H4 (cell line): ENCODE data around the gene HOXA3. TPM values are rescaled to one million over a fixed set of nuclear protein-coding genes. Genes with fewer than 3 reads are reported as not detected.
A peak's percentile ranks its signal among the peaks of the same experiment; 100 is the strongest.

Source experiments
- DNase-seq: peaks from one replicate; pipeline ENCODE4 v3.0.0-alpha.2; 2015; ENCODE audit warnings: low spot score
- total RNA-seq: library from RNA; depleted of rRNA; stranded (reverse); fragments of >200 nt; shearing (Covaris generic); gene quantifications from 2 replicates; pipeline ENCODE4 v1.2.3, GENCODE V29; 2014

HOXA3 gene
- total RNA-seq, 1 experiment from 2014 or later: 5.5 TPM

DNA sequence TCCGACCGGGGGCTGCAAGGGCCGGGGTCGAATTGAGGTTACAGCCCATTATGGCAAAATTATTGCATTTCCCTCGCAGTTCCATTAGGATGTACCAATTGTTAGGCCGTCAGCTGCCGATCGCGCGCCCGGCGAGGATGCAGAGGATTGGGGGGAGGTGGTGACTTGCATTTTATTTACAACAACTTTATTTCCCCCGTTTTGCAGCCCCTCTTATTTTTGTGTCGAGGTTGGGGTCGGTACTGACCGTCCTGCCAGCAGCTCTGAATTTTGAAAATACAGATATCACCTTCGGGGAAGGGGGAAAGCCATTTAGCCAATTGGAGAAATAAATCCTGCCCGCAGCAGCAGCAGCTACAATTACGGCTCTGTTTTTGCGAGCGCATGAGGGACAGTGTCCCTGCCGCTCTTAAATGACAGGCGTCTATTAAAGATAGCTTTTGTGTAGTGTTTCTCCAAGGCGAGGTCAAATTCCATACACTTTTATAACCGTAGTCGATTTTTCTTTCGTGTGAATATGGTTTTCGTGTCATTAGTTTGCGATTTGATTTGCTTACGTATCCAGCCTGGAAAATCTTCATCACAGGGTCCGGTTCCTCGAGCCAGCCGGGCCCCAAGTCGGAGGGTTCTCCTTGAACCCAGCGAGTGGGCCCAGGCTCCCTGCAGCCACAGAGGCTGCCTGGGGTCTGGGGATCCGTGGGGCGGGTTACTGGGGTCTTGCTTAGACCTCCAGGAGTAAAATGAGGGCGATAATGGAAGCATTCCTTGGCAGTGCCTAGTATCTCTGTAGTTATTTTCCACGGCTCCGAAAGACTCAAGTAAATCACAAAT is 8.2 kb downstream of the HOXA3 start:
- no peak for DNase-seq

DNA sequence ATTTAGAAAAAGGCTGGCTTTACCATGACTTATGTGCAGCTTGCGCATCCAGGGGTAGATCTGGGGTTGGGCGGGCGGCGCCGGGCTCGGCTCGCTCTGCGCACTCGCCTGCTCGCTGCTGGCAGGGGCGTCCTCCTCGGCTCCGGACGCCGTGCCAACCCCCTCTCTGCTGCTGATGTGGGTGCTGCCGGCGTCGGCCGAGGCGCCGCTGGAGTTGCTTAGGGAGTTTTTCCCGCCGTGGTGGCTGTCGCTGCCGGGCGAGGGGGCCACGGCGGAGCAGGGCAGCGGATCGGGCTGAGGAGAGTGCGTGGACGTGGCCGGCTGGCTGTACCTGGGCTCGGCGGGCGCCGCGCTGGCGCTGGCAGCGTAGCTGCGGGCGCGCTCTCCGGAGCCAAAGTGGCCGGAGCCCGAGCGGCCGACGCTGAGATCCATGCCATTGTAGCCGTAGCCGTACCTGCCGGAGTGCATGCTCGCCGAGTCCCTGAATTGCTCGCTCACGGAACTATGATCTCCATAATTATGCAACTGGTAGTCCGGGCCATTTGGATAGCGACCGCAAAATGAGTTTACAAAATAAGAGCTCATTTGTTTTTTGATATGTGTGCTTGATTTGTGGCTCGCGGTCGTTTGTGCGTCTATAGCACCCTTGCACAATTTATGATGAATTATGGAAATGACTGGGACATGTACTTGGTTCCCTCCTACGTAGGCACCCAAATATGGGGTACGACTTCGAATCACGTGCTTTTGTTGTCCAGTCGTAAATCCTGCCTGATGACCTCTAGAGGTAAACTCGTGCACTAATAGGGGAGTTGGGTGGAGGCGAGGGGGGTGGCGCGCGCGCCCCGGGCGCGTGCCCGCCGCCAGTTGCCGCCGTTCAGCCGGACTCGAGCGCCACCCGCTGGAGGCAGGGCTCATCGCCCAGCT is 9.1 kb downstream of the HOXA3 start, which contains the start of gene HOXA5:
Gene HOXA5, minus strand, starts transcription at position 659 of the 927 bp plus-strand sequence. Its CDS starts 74 bp downstream, at position 585.
- DNase-seq: peak; percentile 99

DNA sequence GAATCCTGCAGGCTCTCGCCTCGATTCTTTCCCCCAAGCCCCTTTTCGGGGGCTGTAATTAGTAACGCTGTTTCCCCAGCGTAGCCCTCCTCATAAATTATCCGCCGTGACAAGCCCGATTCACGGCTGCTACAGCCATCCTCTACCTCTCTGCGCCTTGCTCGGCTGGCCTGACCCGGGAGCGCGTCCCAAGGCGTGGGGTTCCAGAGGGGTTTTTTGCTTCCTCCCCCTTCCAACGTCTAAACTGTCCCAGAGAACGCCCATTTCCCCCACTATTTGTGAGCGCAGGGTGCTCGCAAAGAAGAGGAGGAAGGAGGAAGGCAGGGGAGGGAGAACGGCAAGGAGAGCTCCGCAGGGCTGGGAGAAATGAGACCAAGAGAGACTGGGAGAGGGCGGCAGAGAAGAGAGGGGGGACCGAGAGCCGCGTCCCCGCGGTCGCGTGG is 9.8 kb downstream of the HOXA3 start:
- DNase-seq: no peak

DNA sequence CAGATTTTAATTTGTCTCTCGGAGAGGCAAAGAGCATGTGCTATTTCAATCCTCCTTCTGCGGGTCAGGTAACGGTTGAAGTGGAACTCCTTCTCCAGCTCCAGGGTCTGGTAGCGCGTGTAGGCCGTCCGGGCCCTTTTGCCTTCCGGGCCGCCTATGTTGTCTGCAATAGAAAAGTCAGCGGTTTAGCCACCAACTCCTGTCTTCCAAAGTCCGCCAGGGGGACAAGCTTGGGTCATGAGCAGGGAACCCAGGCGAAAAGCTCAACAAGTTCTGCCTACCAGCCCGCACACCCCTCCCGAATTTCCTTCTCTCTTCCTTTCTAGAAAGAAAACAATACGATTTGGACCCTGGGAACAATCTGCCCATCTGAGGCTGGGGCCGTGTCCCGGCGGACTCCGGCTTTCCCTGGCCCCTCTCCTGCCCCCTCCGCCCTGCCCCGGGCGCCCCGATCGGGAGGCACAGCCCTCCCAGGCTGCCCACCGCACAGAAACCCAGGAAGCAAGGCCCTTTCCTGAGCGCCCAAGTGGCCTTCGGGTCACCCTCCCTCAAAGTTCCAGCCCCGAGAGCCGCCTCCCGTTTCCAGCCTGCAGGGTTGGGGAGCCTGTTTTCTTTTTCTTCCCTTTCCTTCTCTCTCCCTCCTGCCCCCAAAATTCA is 10.3 kb downstream of the HOXA3 start:
- DNase-seq: no peak

DNA sequence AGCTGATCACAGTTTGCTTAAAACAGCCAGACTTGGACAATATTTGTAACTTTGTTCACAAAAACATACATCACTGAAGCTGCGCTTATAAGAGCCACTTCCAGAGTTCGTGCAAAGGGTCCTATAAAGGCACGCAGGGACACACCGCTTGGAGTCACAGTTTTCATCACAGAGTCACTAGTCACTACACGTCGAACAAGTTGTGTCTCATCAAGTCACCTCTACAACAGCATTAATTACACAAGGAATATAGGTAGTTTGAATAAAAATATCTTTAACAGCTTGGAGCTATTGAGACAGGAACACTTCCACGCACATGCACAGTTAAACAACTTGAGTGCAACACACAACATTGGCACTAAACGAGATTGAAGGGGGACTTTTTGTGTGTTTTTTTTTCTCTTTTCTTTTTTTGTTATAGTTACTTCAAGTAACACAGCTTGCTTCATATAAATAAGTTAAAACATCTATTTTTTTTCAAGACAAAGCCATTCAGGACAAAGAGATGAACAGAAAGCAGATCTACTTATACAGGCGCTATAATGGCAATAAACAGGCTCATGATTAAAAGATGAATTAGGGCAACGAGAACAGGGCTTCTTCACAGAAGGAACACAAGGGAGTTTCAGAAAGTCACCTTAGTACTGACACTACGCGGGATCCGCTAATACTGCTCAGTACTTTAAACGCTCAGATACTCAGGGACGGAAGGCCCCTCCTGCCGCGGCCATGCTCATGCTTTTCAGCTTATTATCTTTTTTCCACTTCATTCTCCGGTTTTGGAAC is 11.1 kb downstream of the HOXA3 start:
- DNase-seq: no peak

DNA sequence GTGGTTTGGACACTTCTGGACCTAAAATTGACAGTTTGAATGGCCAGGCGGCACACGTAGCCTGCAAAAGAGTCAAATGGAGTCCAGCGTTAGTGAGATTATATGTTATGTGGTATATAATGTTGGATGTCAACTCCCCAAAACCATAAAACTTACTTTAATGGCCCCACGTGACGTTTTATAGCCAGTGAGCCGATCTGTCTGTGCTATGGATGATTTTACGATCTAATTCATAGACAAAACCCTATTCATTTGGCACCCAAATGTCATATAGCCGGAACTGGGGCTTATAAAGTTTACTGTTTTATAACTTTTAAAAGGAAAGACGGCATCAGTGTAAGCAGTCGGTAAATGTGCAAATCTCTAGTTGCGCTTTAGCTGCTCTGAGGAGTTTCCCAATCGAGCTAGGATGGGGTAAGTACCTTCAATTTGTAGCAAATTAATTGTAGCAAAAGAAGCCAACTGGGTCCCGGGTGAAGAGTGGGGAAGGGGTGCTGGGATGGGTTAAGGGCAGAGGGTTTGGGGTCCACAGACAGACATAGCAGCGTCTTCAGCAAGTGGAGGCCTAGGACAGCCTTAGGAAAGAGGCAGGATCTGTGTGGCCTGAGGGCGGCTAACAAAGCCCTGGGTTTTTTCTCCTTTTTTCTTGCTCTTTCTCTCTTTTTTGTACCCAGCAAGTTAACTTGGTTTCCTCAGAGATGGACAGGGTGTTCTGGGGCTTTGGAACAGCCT is 12.1 kb downstream of the HOXA3 start:
- DNase-seq: no peak

DNA sequence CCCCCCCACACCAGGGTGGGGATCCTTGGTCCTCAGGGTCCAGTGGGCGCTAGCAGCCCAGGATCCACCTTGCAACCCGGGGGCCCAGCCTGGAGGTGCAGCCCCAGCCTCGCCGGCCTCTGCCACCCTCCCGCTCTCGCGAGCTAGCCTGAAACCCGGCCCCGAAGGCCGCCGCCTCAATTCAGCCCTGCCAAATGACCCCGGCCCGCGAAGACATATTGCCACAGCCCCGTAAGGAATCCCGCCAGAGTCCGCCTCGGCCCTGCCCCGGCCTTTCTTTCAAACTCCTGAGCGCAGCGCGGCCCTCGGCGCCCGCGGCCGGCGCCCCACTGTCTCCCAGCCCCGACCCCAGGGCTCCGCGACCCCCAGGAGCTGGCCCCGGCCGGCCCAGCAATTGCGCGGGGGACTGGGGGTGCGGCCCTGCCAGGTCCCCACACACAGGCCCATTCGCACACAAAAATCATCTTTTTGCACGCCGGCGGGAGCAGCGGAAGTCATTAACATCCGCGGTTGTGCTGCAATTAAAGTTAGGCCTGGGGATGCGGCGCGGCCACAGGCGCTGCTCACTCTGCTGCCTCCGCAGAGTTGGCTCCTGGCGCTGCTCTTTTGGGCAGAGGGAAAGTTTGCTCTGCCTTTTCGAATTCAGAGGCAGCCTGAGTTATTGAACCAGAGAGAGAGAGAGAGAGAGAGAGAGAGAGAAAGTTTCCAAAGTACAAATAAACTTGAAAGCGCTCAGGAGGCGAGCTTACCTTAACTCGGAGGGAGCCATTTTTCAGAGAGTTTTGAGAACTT is 12.9 kb downstream of the HOXA3 start:
- DNase-seq: no peak

DNA sequence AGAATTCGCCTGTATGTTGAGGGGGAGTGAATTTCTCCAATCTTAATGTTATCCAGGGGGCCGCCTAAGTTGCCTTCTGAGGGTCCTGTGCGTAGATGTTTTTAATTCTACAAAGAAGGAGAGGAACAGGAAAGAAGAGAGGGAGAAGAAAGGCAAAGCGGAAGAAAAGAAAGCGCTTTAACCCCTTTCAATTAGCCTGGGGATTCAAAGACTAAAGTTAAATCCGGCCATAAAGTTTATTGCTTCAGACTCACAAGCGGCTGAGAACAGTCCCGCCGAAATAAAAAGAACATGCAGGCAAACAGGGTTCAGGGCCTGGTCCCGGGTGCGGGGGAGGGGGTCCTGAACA is 13.4 kb downstream of the HOXA3 start:
- DNase-seq: no peak

DNA sequence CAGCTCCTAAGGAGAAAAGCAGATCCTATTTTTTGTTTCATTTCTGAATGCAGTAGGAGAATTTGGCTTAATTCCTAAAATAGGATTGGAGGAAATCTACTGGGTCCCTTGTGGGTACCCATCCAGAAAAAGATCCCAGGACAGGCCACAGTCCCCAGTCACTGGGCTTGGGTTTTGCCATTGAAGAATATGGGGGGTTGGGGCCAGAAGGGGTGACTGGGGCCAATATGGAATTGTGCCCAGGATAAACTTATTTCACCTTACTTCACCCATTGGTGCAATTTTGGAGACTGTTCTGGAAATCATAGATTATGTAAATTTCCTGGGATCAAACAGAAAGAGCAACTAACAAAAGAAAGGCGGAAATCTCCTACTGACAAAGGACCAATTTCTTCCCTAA is 13.9 kb downstream of the HOXA3 start:
- DNase-seq: no peak

DNA sequence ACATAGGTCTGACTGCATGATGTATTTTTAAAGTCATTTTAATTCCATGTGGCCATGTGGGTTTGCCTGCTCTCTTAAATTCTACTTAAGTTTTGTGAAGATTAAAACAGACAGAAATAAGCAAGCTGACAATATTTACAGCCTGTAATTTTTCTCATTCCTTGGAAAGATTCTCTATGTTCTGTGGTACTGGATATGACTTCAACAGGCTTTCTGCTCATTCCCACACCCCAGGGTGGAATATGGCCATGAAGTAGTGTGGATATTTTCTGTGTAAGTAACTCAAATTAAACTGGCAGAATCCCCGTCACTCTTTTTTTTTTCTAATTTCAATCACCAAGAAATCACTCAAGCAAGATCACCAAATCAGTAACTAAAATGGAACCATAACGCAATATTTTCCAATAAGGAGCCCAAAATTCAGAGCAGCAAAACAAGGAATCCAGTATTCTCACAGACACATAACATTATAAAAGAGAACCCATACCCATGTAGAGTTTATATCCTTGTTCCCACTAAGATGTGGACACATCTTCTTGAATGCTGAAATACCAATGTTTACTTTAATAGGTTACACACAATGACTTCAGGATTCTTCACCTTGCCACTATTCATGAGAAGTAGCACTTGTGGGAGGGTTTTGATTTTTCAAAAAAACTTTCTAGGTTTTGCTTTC is 14.6 kb downstream of the HOXA3 start:
- no peak for DNase-seq

DNA sequence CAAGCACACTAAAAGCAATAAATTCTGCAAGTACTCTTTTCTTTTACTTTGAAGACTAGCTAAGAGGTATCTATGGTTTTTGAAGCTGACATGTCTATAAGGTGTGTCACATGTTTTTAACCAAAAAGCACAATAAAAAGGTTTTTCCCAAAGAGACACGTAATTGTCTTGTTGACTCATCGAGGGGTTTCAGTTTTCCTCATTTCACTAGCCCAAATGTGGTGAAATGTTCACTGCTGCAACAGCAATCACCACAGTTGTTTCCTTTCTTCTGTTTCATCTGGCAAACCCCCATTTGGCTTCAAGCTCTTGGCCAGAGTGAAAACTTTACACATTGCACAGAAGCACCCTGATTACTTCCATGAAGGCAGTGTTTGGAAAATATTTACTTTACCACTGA is 18.0 kb downstream of the HOXA3 start:
- DNase-seq: peak; percentile 87

DNA sequence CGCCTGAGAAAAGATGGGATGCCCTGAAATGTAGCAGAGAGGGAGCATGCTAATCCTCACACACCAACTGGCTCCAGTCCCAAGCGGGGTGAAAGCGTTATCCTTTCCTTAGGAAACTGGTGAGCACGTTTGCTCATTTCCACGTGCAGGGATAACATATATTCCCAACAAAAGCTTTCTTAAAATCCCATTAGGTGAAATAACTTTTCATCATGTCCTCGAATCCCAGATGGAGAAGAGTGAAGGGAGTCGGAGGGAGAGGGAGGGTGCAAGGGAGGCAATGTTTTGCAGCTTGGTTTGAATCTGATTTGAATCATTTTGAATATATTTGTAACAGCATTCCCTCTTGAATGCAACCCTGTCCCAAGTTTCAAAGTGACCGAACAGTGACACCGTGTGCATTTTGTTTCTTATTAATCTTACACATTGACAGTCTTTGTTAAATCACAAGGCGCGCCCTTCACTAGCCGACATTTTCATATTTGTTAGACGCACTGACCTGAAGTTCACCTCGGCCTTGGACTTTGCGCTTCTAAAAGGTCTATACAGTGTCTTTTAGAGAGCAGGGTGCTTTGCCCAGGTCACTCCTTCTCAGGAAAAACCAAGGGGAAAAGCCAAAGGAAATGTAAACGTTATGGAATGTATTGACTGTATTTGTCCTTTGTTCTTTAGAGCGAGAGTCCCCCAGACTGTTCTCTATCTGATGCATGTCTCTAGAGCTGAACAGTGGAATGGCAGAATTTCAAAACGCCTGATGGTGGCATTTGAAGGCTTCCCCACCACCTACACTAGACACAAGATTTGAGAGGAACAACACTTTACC is 18.8 kb downstream of the HOXA3 start:
- DNase-seq: no peak

DNA sequence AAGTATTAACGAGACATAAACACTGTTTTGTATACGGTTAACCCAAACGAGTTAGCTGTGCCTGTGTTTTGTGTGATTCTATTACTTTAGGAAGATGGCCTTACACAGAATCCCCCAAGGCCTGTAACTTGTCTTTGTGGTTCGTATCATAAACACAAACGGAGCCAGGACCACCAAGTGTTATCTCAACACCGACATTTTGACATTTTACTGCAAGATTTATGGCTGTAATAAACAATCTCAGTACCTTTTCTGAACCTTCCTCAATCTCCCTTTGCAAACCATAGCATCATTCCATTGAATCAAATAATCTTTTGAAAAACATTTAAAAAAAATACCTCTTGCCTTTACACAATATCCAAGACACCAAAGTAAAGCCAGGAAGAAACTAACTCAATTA is 19.4 kb downstream of the HOXA3 start:
- DNase-seq: no peak

DNA sequence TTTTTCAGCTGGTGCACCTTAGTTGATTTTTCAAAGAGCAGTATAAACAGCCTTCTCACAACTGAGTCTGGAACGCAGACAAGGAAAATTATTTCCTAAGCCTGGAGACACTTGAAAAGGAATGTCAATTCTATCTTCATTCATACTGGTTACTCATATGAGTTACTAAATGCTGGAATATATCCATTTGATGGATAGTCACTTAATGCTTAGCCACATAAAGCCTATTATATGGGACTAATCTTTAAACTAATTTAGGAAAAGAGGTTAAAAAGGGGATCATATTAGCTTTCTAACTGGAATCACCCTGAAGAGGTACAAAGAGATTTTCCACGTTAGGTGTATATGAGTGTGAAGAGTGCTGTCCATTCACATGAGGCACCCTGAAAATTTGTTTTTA is 20.2 kb downstream of the HOXA3 start:
- DNase-seq: no peak

DNA sequence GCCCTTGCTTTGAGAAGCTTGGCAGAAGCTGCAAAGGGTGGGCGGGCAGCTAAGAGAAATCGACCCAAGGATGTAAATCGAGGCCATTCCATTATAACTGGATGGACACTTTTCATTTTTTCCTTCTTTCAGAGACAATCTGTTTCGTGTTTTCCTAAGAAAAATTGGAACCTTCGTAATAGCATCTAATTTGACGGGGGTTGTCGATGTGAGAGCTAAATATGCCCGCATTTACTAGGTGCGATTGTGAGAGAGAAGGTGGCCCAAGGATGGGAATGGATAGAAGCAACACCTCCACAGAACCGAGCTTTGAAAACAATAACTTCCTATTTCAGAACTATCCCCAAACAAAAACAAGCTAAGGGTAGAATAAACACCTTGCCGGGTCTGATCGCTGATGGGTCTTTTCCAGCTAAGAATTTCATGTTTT is 21.0 kb downstream of the HOXA3 start:
- DNase-seq: no peak

DNA sequence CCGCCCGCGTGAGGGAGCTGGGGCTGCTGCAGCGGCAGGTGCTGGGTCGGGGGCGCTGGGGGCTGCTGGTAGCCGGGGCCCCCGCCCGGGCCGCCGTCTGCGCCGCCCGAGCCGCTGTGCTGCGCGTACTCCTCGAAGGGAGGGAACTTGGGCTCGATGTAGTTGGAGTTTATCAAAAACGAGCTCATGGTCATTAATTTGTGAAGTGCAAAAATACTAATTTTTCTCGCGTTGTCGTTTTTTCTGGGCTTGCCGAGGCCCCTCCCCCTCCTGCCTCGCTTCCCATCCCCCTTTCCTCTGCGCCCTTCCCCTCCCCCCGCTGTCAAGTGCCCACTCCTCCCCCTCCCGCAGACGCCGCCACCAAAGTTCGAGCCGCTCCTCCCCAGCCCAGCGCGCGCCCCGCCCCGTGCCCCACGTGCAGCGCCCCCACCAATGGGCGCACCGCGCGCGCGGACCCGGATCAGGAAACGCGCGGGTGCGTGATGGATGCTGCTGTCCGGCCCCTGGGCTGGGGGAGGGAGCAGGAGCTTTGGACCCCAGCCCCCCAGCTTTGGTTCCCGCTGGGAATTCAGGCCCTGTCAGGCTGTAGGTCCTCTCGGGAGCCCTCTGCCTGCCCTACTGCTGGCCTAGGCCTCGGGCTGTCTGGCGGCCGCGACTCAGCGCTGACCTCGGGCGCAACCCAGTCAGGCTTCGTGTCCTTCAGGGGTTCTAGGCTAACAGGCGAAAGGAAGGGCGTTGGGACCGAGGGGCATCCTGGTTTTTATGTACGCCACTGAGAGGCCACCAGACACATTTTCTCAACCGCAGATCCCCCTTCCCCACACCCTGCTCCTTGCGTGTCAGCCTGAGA is 21.6 kb downstream of the HOXA3 start, which contains the start of gene HOXA4:
Gene HOXA4, minus strand, starts transcription at position 218 of the 850 bp plus-strand sequence. Its CDS starts 24 bp downstream, at position 194.
- peak; percentile 93 for DNase-seq
